Heart left ventricle (tissue), 16 donors: ENCODE measurements around the gene SERPINE1. TPM values are rescaled to one million over a fixed set of nuclear protein-coding genes. Genes with fewer than 3 reads are reported as not detected.

Source experiments
- ATAC-seq, 4 donors: fragments of 200-7000 bp; cut with Tn5 transposase; one replicate each; pipeline ENCODE4 v1.9.1; 2020 to 2022; ENCODE audit warnings: moderate library complexity in 4 of 4, mild to moderate bottlenecking in 3 of 4, moderate number of reproducible peaks in 1 of 4
- DNase-seq, 5 donors: peaks; one replicate each; pipeline ENCODE4 v3.0.0-alpha.2; 2020
- H3K27ac ChIP-seq, 12 donors: fragments of 200-600 bp; sonication (generic) in 4 of 12; one replicate each; pipeline versions ENCODE4 v1.5.0 to v1.8.0; 2016 to 2022; ENCODE audit warnings: mild to moderate bottlenecking in 2 of 12
- H3K27me3 ChIP-seq, 9 donors: fragments of 200-600 bp; sonication (generic) in 2 of 9; one replicate each; pipeline versions ENCODE4 v1.5.1 to v1.8.0; 2016 to 2022; ENCODE audit warnings: mild to moderate bottlenecking in 3 of 9
- H3K36me3 ChIP-seq, 9 donors: fragments of 200-600 bp; sonication (generic) in 2 of 9; one replicate each; pipeline versions ENCODE4 v1.5.0 to v1.8.0; 2018 to 2022; ENCODE audit warnings: mild to moderate bottlenecking in 2 of 9
- H3K4me1 ChIP-seq, 12 donors: fragments of 200-600 bp; sonication (generic) in 4 of 12; one replicate each; pipeline versions ENCODE4 v1.5.0 to v1.8.0; 2016 to 2022; ENCODE audit warnings: mild to moderate bottlenecking in 3 of 12
- H3K4me3 ChIP-seq, 12 donors: fragments of 200-600 bp; sonication (generic) in 4 of 12; one replicate each; pipeline versions ENCODE4 v1.5.0 to v1.8.0; 2017 to 2022; ENCODE audit warnings: mild to moderate bottlenecking in 9 of 12, moderate library complexity in 4 of 12
- H3K9me3 ChIP-seq, 12 donors: fragments of 200-600 bp; sonication (generic) in 4 of 12; one replicate each; pipeline versions ENCODE4 v1.5.0 to v1.8.0; 2016 to 2022; ENCODE audit warnings: mild to moderate bottlenecking in 1 of 12
- POLR2A ChIP-seq, 2 donors: fragments of 450-650 bp; IDR thresholded peaks; one replicate each; pipeline ENCODE4 v1.6.1; 2017; ENCODE audit warnings: antibody characterized with exemption in 2 of 2, mild to moderate bottlenecking in 2 of 2, moderate library complexity in 2 of 2
- WGBS, 4 donors: extraction: QIAGEN DNeasy Blood & Tissue Kit in 2 of 4; methylation state at CpG; one replicate each; pipeline versions ENCODE4 v1.1.5 to v1.1.7; 2013 to 2018; 5-methylcytosine and 5-hydroxymethylcytosine counted together
- intact Hi-C, 10 donors: fragments of 100-400 bp; cut with DNase I; formaldehyde crosslinking; loops; one replicate each; pipeline versions ENCODE4 v1.11.1 to v1.14.2; 2022
- polyA plus RNA-seq, 2 donors: library from polyadenylated mRNA; stranded (reverse); fragments of 200-250 nt; gene quantifications; one replicate each; pipeline ENCODE4 v1.2.3, GENCODE V29; 2013
- total RNA-seq, 9 donors: library from RNA; depleted of rRNA in 2 of 9; stranded (reverse); fragments of >200 nt in 2 of 9; fragmentation: NEBNext Ultra II Directional in 3 of 9; extraction: Animal tissue kit (Norgen Biotek cat#: 25700) in 3 of 9; gene quantifications; one replicate each; pipeline versions ENCODE4 v1.1.0 to v1.2.4, GENCODE V29; 2016 to 2023
- TF ChIP-seq, protein P1 (sequence below), 12 donors: fragments of 200-600 bp; sonication (generic) in 4 of 12; IDR thresholded peaks; one replicate each; pipeline versions ENCODE4 v1.5.0 to v1.8.0; 2018 to 2022; ENCODE audit warnings: antibody characterized with exemption in 12 of 12, mild to moderate bottlenecking in 5 of 12
- donor health status: ischemic (EF 13 %, LVEDD 7.1; RV severe dilation, severe dysfunction).
- donor health status: healthy with polysubstance abuse.
- donor health status: DM: no; HTN: yes; CAD: no.
- donor health status: DM: no; HTN: no; CAD: no.
- donor health status: ischemic (EF 25% LVEDD 6.9; RV normal size, moderate dysfunction).
- donor health status: ischemic (EF 25% LVEDD 5.7; RV mildly dilated, moderate dysfunction).
- donor health status: healthy.
- donor health status: DM: yes; HTN: yes; CAD: no.
- donor health status: ischemic (EF 35%, LVEDD 5.7; RV mildly dilated, moderate dysfunction).
- donor health status: nonischemic (EF 11% LVEDD 7.7; RV severe dilation, severe dysfunction).
- donor health status: DM: yes; HTN: yes; CAD: no.
- donor health status: PGD.
- donor health status: ischemic (EF 29% LVEDD 5.4; RV normal size, mild dysfunction).
- donor health status: nonischemic (EF 23%, LVEDD 6.1; RV moderate dilation, normal function).

The SERPINE1 gene
- total and polyA plus RNA-seq, 11 donors: 1.3 to 595 (median 13.9) TPM

DNA sequence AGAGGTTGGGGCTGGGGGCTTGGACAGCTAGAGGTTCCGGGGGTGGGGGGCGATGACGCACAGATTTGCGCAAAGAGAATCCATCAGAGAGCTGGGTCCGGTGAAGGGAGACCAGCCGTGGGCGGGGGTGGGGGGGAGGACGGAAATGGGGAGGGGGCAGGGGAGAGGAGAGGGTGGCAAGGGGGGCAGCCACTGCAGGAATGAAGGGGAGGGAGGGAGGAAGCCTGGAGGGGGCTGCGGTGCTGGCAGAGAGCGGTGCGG lies 39.7 kb downstream of the SERPINE1 start:
- no peaks in the 10 kb centered on the region for H3K9me3 ChIP-seq
- 0 to 3% (median 2%) methylated on average over 8 to 11 of the region's 11 CpGs for WGBS, 4 donors
- ATAC-seq: no peak
- no peak for DNase-seq
- no peak overlapping the region for H3K27ac ChIP-seq
- H3K4me1 ChIP-seq: peaks cover 3 to 57% (median 33%) of the 10 kb centered on the region in 12 donors
- no peaks in the 10 kb centered on the region for H3K36me3 ChIP-seq
- H3K27me3 ChIP-seq: peaks cover 57 to 98% (median 86%) of the 10 kb centered on the region in 9 donors
- H3K4me3 ChIP-seq: no peak overlapping the region
- intact Hi-C loops: no loop called here
- TF ChIP-seq, protein P1, sequence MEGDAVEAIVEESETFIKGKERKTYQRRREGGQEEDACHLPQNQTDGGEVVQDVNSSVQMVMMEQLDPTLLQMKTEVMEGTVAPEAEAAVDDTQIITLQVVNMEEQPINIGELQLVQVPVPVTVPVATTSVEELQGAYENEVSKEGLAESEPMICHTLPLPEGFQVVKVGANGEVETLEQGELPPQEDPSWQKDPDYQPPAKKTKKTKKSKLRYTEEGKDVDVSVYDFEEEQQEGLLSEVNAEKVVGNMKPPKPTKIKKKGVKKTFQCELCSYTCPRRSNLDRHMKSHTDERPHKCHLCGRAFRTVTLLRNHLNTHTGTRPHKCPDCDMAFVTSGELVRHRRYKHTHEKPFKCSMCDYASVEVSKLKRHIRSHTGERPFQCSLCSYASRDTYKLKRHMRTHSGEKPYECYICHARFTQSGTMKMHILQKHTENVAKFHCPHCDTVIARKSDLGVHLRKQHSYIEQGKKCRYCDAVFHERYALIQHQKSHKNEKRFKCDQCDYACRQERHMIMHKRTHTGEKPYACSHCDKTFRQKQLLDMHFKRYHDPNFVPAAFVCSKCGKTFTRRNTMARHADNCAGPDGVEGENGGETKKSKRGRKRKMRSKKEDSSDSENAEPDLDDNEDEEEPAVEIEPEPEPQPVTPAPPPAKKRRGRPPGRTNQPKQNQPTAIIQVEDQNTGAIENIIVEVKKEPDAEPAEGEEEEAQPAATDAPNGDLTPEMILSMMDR (IDR thresholded peaks at IDR 0.05): no peak
- no peak for TF ChIP-seq POLR2A (IDR thresholded peaks at IDR 0.05)

DNA sequence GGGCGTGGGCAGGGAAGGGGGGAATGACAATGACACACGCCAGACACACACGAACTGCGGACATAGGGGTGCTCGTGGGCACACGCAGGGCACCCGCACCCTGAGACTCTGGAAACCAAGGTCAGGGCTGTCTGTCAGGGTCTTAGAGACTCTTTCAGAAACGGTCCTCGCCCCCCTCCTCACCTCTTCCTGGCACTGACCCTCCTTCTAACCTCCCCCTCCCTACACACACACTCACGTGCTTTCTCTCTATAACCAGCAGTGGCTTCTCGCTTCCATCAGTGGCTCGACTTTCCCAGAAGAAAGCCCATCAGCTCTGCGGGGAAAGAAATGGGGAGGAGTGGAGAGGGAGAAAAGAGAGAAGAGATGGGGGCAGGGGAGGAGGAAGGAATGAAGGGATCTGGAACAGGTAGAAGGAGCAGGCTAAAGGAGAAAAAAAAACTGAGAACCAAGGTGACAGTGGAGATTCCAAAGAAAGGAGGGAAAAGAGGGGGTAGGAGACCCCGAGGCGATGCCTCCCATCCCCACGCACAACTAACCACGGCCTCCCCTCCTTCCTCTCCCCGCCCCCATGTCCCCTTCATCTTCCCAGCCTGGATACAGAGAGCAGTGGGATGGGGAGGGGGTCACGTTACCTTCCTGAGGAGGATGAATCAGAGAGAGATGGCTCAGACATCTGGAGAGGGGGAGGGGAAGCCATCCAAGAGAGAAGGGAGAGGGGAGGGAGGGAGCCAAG lies 40.2 kb downstream of the SERPINE1 start:
- TF ChIP-seq, protein P1 (IDR thresholded peaks at IDR 0.05): no peak
- TF ChIP-seq POLR2A (IDR thresholded peaks at IDR 0.05): no peak
- Histone ChIP-seq H3K27me3 (peaks cover 60 to 99% (median 91%) of the 10 kb centered on the region in 9 donors), H3K36me3 (no peaks in the 10 kb centered on the region), H3K4me1 (peaks cover 3 to 60% (median 35%) of the 10 kb centered on the region in 12 donors), H3K9me3 (no peaks in the 10 kb centered on the region), H3K4me3 (no peak overlapping the region), H3K27ac (no peak overlapping the region)
- DNase-seq (no peak), ATAC-seq (no peak)
- intact Hi-C loops: no loop called here
- 1 to 2% (median 1%) methylated on average over 18 to 19 of the region's 19 CpGs for WGBS, 4 donors

DNA sequence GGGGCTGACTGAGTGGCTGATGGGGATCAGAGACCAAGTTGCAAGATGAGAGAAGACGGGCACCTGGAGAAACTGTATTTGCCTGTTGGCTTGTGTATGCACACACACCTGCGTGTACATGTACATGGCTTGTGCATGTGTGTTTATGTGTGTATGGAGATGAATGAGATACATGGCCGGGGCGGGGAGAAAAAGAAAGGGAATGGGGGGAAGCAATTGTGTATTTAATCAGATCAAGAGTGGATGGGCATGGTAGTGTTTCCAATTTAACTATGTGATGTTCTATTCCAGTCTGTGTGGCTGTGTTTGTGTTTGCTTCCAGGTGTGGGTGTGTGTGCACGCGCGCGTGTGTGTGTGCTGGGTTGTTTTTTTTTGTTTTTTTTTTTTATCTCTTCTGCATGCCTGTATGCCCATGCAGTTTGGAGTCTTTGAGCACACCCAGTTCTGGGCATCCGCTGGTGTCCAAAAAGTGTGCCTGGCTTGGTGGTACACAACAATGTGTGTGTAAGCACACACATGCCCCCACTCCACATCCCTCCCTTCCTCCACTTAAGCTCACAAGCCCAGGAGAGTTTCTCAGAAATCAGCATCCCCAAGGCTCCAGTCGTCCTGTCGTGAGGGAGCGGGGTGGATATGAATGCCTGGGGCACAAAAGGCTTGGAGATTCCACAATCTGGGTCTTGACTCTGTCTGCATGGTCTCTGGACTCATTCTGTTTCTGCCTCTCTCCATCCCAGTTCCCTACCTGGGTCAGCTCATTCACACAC lies 40.9 kb downstream of the SERPINE1 start:
- H3K9me3 ChIP-seq: no peaks in the 10 kb centered on the region
- WGBS, 4 donors: 3 to 5% (median 4%) methylated on average over 12 of the region's 12 CpGs
- H3K4me1 ChIP-seq: peaks cover 0 to 60% (median 41%) of the 10 kb centered on the region in 12 donors
- DNase-seq: no peak
- no peaks in the 10 kb centered on the region for H3K36me3 ChIP-seq
- peaks cover 64 to 99% (median 92%) of the 10 kb centered on the region in 9 donors for H3K27me3 ChIP-seq
- ATAC-seq: no peak
- TF ChIP-seq, protein P1 (IDR thresholded peaks at IDR 0.05): no peak
- TF ChIP-seq POLR2A (IDR thresholded peaks at IDR 0.05): no peak
- no peak overlapping the region for H3K4me3 ChIP-seq
- no peak overlapping the region for H3K27ac ChIP-seq
- intact Hi-C loops: loop anchor here in 2 of 10 donors (2.0 kb wide), 2 partner anchors 23 to 71 kb away; no protein-coding TSS in a partner anchor

DNA sequence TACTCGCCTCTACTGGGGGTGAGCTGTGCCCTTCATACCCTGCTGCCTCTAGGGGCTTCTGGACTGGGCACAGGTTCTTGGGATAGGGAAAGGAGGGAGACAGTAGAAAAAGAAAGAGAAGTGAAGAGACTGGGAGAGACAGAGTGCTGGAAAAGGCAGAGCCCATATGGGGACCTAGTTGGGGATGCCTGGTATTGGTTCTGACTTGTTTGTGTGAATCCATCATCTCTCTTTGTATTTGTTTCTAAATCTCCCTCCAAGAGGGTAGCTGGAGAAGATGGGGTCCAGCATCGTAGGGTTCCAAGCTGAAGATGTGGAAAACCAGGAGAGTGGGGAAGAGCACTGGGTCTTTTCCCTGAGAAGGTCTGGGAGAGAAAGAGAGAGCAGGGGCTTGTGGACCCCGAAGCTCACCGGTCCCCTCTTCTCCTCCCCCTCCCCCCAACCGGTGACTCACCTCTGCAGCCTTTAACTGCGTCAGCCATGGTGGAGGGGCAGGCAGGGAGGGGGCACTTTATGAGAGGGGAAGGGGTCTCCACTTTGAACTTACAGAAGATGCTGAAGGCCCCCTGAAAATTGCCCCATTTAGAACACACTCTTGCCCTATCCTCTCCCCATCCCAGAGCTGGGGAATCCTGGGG lies 41.6 kb downstream of the SERPINE1 start:
- H3K36me3 ChIP-seq: no peaks in the 10 kb centered on the region
- no peak overlapping the region for H3K4me3 ChIP-seq
- intact Hi-C loops: loop anchor here in 2 of 10 donors (2.0 kb wide), 2 partner anchors 24 to 72 kb away; no protein-coding TSS in a partner anchor
- WGBS, 4 donors: 2 to 7% (median 5%) methylated on average over 6 of the region's 6 CpGs
- ATAC-seq (no peak), DNase-seq (no peak)
- no peak for TF ChIP-seq POLR2A (IDR thresholded peaks at IDR 0.05)
- TF ChIP-seq, protein P1 (IDR thresholded peaks at IDR 0.05): no peak
- no peak overlapping the region for H3K27ac ChIP-seq
- H3K4me1 ChIP-seq: peaks cover 0 to 60% (median 43%) of the 10 kb centered on the region in 12 donors
- H3K9me3 ChIP-seq: no peaks in the 10 kb centered on the region
- H3K27me3 ChIP-seq: peaks cover 69 to 100% (median 96%) of the 10 kb centered on the region in 9 donors
